Skeletal muscle cell (primary cell): ENCODE measurements around the gene RPGRIP1.
"Not testable (repeated sequence)": the region's sequence is repeated elsewhere in the genome, so short reads cannot be mapped to it uniquely, and the experiment has no call there.

Source experiments
- DNase-seq: peaks from one replicate; pipeline ENCODE4 v3.0.0-alpha.2; 2010; ENCODE audit warnings: low read depth
- H3K4me3 ChIP-seq: 2 replicates; pipeline ENCODE4 v1.5.1; 2011; ENCODE audit warnings: low read depth, mild to moderate bottlenecking, control low read depth, low read length, moderate library complexity

Gene RPGRIP1

DNA sequence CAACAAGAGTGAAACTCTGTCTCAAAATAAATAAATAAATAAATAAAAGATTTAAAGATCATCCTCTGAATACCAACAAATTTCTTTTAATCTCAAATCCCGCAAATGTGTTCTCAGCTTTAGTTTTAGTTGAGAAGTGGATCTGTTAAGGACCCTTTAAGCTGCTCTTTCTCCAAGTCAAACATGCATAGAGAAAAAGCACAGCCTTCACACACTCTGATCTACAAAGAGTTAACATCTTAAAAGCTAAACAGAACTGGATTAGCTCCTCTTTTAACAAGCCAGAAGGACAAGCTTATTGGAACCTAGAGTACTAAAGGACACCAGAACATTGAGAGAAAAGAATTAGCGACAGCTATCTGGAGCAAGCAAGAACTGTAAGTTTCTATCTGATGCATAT, at the start of gene RPGRIP1:
RPGRIP1 (plus strand) TSS at position 301 of the 400 bp plus-strand sequence. CDS start 7,894 bp downstream, outside the sequence.
- no peak for DNase-seq
- H3K4me3 ChIP-seq, result no peak within 1 kb of the TSS

DNA sequence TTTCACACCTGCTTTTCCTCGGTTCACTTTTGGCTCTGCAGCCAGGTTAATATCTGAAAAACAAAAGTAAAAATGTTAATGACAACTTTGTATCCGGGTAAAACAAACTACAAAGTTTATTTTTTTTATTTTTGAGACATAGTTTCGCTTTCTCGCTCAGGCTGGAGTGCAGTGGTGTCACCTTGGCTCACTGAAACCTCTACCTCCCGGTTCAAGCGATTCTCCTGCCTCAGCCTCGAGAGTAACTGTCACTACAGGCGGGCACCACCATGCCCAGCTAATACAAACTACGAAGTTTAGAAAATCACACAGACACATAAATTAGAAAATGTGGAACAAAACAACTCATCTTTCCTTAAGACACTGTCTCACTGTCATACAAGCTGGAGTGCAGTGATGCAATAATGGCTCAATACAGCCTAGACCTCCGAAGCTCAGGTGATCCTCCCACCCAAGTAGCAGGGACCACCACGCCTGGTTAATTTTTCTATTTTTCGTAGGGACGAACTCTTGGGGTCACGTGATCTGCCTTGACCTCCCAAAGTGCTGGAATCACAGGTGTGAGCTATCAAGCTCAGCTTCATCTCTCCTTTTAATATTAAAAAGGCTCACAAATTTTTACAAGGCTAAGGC, 48.7 kb upstream of the RPGRIP1 start:
- no peak for DNase-seq
- H3K4me3 ChIP-seq, result no peak overlapping the region

DNA sequence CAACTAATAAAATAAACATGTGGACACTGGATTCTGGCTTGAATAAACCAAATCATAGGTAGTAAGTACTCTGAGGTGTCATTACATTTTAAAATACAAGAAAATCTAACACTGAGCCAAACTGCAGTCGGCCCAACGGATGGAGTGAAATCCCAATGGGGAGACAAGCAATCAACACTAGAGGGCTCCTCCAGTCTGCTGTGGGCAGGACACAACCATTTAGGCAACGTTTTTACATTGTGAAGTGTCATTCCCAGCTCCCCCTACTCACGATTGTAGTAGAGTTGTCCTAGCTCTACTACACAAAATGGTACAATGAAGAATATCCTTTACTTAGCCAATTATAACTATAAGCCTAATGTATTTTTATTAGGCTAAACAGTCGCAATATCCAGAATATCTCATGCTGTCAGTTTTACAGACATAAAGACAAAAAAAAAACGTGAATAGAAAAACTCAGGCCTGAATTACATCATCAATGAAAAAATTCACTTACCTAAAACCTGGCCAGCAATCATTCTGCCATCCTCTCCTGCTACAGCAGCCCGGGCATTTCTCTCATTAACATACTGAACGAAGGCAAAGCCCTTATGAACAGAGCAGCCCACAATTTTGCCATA, 46.3 kb upstream of the RPGRIP1 start:
- no peak for DNase-seq
- H3K4me3 ChIP-seq, result no peak overlapping the region

DNA sequence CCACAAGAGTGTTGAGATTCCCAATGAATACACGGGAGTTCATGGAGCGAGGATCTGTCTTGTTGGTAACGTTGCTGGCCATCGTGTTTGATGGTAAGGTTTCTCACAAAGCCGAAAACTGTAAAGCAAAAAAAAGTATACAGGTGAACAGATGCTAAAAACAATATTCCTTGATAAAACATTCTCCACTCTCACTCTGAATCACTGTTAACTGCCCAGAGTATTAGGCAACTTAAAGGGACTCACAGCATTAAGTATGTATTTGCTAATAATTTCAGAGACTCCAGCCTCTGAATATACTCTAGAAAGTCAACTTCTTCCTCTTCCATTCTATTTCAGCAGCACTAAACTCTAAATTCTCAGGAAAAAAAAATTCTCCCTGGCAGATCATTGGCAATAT, 45.8 kb upstream of the RPGRIP1 start:
- no peak for DNase-seq
- H3K4me3 ChIP-seq, result no peak overlapping the region

GRCh38 chr14:21236948-21237797, 42.7 kb upstream of the RPGRIP1 start:
- no peak for DNase-seq
- H3K4me3 ChIP-seq, result no peak overlapping the region

- no peak overlapping the region for H3K4me3 ChIP-seq
- DNase-seq, result no peak
Measured at GRCh38 chr14:21238823-21239518, 40.9 kb upstream of the RPGRIP1 start.

GRCh38 chr14:21240417-21240816, 39.5 kb upstream of the RPGRIP1 start:
- no peak for DNase-seq
- H3K4me3 ChIP-seq, result no peak overlapping the region

DNA sequence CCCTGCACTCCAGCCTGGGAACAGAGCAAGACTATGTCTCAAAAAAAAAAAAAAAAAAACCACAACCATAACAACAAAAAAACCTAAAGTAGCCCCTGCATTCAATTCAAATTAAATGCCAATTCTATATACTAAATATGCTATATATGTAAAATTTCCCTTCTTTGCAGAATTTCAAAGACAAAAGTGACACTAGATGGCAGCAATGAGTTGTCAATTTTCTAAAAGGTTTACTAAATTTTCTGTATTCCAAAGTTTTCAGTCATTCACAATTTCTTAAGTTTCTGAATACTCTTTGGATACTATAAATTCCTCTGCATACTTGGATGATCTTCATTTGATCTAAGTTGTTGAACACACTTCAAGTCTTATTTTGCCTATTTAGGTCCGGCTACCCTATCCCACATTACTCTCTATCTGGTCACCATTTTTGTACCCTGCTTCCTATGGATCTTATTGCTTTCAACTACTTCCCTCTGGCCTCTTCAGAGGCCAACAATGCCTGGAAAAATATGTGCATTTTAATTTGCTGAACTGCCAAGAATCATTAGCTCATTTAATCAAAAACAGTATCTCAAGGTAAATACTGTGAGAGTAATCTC, 38.6 kb upstream of the RPGRIP1 start:
- no peak for DNase-seq
- H3K4me3 ChIP-seq, result no peak overlapping the region

- H3K4me3 ChIP-seq, result no peak overlapping the region
- DNase-seq, result no peak
Measured at GRCh38 chr14:21244544-21244943, 35.3 kb upstream of the RPGRIP1 start.

DNA sequence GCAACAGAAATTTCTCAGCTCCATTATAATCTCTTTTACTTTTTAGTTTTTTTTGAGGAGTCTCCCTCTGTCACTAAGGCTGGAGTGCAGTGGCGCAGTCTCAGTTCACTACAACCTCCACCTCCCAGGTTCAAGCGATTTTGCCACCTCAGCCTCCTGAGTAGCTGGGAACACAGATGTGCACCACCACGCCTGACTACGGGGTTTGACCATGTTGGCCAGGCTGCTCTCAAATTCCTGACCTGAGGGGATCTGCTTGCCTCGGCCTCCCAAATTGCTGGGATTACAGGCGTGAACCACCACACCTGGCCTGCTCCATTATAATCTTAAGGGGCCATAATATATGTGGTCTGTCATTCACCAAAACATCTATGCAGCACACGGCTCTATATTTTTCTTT, 34.1 kb upstream of the RPGRIP1 start:
- DNase-seq, result no peak
- H3K4me3 ChIP-seq, result no peak overlapping the region

DNA sequence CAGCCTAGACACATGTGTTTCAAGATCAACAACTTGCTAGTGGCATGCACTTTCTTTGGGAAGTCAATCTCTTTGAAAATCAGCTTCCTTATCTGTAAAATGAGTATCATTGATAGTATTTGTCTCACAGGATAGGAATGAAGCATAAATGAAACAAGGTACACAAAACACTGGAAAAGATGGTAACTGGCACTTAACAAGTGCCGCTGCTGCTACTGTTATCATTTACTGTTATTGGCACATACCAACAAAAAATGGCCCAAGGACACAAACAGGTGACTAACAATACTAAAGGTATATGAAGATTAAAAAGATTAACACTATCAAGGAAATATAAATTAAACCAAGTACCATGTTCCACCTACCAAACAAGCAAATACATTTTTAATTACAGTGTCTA, 31.5 kb upstream of the RPGRIP1 start:
- no peak overlapping the region for H3K4me3 ChIP-seq
- DNase-seq, result no peak

GRCh38 chr14:21248739-21249411, 31.0 kb upstream of the RPGRIP1 start:
- H3K4me3 ChIP-seq, result no peak overlapping the region
- no peak for DNase-seq

DNA sequence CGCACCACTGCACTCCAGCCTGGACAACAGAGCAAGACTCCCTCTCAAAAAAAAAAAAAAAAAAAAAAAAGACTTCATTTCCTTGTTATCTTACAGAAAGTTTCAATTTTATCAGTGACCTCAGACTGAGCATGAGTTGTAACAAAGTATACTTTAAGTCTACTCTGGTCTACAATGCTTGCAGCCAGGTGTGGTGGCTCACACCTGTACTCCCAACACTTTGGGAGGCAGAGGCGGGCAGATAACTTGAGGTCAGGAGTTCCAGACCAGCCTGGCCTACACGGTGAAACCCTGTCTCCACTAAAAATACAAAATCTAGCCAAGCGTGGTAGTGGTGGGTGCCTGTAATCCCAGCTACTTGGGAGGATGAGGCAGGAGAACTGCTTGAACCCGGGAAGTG, 28.7 kb upstream of the RPGRIP1 start:
- H3K4me3 ChIP-seq, result no peak overlapping the region
- DNase-seq, result no peak

GRCh38 chr14:21252149-21252548, 27.7 kb upstream of the RPGRIP1 start:
- H3K4me3 ChIP-seq, result no peak overlapping the region
- DNase-seq, result no peak

GRCh38 chr14:21255385-21256101, 24.3 kb upstream of the RPGRIP1 start:
- DNase-seq, result no peak
- no peak overlapping the region for H3K4me3 ChIP-seq

DNA sequence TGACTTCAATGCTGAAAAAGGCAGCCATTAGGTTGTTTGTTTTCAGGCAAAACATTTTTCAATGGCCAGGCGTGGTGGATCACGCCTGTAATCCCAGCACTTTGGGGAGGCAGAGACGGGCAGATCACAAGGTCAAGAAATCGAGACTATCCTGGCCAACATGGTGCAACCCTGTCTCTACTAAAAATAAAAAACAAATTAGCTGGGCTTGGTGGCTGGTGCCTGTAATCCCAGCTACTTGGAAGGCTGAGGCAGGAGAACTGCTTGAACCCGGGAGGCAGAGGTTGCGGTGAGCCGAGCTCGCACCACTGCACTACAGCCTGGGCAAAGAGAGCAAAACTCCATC, 23.8 kb upstream of the RPGRIP1 start:
- not testable (repeated sequence) for H3K4me3 ChIP-seq, DNase-seq

- H3K4me3 ChIP-seq, result no peak overlapping the region
- DNase-seq, result no peak
Measured at GRCh38 chr14:21256539-21257393, 23.1 kb upstream of the RPGRIP1 start.
